GM19328 (cell line): ENCODE data around the gene SMTN.
"Not testable (repeated sequence)": the region's sequence is repeated elsewhere in the genome, so short reads cannot be mapped to it uniquely, and the experiment has no call there.

ENCODE experiments used
- ATAC-seq: cut with Tn5 transposase; IDR thresholded peaks from one replicate; pipeline ENCODE4 v1.9.1; 2021; ENCODE audit warnings: mild to moderate bottlenecking, moderate library complexity; ENCODE audit not compliant: unreplicated experiment

SMTN gene

DNA sequence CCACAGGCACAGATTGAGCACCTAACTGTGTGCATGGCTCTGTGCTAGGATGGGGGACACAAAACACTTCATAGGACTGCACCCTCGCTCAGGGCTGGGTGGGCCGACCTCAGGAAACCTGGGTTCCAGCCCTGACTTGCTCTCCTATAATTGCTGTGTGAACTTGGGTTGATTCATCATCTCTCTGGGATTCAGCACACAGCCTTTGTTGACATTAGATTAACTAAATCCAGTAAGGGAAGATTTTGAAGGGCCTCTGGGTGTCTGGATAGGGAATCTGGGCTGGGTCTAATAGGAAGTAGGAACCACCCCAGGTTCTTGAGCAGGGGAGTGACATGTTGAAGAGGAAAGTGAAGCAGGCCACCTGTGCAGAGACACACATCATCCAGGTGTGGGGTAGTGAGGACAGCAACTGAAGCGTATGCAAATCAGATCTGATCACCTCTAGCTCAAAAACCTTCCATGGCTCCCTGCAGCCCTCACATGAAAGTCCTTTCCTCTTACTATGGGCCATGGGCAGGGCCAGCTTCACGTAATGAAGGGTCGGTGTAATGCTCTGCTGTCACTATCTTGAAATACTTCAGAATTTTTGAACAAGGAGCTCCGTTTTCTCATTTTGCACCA lies 11.3 kb upstream of the SMTN start:
- ATAC-seq = not testable (repeated sequence)

DNA sequence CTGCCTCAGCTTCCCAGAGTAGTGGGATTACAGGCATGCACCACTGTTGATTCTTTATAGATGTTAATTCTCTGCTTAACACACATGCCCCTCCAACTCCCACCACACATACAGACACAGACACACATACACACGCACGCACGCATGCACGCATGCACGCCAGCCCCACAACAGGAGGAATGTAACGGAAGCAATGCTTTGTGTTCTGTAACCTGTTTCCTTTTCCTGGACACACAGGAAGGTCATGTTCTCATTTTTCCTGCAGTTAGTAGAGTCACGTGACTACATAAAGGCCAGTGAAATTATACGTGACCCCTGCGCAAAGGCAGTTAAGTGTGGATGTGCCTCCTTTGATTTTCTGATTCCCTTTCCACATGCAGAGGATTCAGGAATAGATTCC lies 8.0 kb upstream of the SMTN start:
- ATAC-seq = not testable (repeated sequence)

DNA sequence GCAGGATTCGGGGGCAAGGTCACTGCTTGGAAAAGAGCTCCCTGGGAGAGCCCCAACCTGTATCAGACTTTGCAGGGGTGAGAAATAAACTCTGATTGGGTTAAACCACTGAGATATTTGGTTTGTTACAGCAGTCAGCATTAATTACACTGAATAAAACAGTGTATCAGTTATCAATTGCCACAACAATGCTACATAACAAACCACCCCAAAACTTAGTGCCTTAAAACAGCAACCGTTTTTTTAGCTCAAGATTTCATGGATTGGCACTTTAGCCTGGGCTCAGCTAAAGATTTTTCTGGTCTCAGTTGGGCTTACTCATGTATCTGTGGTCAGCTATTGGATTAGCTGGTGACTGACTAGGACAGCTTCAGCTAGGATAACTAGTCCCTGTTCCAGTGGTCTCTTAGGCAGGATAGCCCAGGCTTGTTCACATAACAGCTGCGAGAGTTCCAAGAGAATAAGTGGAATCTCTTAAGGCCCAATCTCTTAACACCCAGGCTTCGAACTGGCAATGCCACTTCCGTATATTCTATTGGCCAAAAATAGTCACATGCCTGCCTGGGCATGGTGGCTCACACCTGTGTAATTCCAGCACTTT lies 7.5 kb upstream of the SMTN start:
- ATAC-seq = not testable (repeated sequence)

DNA sequence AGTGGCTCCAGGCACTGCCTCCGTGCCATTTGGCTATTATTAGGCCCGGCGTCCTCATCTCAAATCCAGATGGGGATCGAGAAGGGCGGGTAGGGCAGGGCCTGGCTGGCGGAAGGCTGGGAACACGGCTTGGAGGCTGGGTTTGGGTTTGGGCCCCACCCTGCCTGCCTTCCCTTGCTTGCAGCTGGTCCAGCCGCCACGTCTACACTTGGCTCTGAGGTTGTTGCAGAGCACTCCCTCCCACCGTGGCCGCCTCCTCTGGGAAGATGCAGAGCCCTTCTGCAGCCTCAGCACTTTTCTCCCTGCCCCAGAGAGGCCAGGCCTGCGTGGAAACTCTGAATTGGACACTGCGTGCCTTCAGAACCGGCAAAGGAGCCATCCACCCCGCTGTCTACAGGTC lies 5.2 kb upstream of the SMTN start:
- no peak for ATAC-seq

DNA sequence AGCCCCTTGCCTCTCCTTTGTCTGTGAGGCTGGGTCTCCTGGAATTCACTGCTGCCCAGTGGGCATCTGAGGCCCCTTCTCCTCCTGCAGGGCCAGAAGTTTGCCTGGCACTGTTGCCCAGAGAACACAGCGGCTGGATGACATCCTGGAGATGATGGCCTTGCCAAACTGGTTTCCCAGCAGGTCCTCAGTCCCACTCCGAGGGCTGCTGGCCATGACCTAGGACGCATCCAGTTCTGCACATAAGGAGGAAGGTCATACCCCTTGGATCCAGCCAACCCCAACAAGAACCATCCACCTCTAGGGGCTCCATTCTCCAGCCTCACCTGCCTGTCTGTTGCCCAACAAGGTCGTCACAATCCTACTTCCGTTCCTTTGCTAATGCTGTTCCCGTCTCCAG lies 3.4 kb upstream of the SMTN start:
- no peak for ATAC-seq

DNA sequence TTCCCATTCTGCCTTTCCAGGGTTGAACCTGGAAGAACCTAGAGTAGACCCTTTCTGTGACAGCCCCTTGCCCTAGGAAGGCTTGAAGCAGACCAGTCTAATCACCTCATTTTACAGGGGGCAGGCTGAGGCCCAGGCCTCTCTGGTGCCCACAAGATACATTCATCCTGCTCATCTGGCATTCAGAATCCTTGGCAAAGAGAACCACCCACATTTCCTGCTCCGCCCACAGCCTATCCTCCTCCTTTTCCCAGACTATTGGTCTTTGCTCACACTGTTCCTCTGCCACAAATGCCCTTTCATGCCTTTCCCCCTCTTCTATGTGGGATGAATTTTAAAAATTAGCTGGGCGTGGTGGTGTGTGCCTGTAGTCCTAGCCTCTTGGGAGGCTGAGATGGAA lies 2.7 kb upstream of the SMTN start:
- ATAC-seq = not testable (repeated sequence)

DNA sequence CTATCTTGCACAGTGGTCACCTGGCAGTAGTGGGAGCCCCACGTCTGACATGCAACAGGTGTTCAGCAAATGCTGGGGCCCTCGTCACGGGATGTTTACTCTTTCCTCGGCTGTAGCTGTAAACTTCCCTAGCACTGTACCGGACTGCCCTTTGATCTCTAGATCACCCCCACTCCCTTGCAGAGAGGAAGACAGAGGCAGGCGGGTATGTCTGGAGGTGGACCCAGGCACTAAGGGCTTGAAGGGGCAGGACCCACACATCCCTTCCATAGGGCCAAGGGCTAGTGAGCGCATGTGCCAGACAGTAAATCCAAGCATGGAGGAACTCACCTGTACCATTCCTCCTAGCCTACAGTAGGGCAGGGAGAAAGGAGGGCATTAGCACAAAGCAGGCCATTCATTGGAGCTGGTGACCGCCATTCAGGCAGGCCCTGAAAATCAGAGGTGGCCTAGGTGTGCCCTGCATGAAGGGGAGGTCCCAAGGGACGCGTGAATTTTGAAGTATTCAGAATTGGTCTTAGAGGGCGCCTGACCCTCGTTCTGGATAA lies 1.9 kb upstream of the SMTN start:
- no peak for ATAC-seq

DNA sequence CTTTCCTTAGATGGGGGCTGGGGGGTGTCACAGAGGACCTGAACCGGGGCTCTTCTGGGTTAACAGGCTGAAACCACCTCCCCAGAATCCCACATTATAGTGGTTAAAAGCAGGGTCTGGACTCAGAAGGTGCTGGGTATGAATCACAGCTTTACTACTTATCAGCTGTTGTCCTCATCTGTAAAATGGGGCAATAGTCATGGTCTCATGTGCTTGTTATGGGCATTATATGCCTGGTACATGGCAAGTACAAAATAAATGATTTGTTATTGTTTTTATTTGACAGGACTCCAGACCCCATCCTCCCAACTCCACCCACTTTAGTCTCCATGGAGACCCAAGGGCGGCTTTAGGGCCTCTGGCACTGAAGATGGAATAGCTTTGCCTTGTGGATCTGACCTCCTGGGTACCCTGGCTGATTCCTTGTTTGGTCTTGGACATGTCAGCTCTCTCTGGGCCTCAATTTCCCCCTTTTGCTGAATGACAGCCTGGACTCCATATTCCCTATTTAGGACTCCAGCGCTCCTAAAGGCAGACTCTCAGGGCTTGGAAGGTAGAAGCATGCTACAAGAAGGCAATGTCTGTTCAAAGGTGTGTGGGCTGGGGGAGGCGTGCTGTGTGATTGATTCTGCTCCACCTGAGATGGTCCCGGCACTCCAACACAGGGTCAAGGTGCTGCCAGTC lies 812 bp upstream of the SMTN start:
- ATAC-seq = no peak

DNA sequence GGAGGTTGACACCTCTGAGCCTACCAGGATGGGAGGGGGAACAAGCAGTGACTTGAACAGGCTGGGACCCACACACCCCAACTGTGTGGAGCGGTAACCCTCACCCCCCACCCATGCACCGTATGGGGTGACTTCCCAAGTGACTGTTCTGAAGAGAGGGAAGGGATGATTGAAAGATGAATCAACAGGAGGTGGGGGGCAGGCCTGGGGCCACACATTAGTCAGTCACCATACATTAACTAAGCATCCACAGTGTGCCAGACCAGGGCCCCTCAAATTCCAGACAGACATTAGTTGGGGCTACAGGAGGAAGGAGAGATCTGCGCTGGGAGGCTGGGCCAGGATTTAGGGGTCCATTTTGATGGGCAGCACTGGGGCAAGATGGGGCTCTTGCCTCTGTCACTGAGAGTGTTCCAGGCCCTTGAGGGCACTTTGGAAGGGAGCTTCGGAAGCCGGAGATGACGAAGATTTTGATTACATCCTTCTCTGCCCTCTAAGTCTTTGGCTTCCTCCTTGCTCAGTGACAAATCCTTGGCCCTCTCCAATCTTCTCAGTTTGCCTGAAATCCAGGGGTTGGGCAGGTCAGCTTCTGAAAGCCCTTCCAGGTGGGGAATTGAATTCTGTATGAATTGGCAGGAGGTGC lies 966 bp downstream of the SMTN start:
- no peak for ATAC-seq

DNA sequence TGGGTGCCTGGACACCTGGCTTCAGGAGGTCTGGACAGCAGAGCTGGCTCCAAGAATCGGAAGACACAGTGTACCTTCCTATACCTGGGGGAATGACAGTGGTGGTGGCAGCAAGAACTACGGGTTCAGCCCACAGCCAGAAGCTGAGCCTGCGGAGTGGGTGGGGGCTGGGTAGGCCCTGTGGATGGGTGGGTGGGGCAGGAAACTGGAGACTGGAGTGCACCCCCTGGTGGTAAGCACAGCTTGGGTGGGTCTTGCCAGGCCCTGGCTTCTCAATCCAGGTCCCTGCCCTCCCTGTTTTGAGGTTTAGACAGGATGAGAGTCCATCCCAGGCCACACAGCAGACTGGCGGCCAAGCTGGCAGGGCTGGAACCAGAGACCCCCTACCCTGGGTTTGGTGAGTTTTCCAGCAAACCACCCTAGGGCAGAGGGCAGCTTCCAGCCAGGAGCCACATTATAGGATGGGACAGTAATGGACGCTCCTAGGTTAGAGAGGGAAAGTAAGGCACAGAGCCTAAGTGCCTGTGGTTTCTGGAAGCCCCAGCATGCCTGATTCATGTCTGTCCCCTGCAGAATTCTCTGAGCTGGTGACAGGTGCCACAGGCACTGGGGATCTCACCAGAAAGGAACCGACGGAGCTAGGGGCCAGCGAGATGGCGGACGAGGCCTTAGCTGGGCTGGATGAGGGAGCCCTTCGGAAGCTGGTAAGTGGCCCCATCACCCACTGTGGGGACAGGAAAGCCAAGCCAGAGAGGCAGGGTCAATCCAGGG lies 1.7 kb downstream of the SMTN start:
- ATAC-seq = no peak

DNA sequence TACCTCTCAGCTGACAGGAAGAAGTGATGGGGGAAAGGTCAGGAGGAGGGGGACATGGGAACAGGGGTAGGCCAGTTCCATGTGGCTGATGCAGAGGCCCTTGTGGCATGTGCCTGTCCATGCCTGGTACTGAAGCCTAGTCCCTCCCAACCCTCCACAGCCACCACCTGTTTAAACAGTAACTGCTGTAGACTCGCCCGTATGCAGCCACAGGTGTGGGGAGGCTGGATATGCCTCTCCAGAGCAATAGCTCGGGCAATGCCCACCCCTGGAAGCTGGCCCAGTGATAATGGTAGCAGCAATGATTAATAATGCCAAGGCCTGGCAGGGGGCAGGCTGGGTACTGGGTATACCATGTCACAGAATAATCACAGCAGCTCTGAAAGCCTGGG lies 2.3 kb downstream of the SMTN start:
- ATAC-seq = no peak

DNA sequence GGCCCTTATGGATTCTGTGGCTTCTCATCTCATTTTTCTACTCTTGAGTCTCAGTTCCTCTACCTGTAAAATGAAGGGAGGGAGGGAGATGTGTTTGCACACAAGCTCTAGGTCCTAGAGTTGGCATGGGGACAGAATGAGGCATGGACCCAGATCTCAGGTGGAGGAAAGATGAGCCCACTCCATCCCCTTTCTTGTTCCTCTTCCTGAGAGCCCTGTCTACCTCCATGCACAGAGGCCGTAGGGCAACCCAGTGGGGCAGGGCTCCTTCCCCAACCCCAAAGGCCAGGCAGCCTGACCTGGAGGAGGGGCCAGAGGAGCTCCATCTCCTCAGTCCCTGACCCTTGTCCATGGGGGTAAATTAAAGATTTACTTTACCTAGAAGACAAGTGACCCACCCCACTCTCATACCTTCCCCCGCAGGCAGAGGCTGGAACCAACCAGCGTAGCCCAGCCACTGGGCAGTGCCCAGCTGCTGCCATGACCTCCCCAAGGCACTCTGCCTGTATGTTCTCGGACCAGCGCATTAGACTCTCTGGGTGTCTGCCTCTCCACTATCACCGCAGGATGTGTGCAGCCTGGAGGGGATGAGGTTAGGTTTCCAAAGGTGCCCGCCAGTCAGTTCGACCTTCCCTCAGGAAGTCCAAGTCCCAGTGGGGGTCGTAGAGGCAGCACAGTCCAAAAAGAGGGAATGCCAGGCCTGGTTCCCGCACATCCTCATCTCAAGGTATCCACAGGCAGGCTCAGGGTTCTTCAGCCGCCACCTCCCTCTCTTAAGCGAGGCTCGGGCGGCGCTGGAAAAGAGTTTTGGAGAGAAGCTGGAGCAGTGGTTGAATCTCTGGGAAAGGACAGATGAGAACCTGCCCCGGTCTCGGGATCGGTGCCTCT lies 3.0 kb downstream of the SMTN start:
- no peak for ATAC-seq

DNA sequence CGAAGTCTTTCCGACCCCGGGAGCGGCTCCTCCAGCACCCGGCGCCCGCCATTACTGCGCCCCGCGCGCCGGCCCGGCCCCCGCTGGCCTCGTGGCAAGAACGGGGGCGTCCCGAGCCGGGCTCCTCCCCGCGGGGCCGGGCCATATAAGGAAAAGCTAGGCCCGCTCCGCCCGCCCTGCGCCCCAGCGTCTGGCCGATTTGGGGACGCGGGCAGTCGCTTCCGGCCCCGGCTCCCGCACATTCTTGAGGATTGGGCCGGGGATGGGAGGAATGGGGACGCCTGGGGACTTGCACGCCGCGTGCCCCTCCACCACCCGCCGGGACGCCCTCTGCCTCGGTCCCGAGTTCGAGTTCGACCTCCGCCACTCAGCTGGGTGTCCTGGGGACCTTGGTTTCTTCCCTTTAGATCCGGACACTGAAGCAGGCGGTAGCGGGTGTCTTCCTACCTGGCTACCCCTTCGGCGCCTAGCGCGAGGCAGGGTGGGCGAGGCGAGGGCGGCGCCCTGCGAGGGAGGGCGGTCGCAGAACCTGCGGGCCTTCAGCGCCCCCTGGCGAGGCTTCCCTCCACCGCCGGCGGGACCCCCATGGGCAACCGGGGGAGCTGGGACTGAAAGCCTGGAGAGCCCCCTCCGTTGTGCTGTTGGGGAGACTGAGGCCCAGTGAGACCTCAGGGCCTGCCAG lies 3.8 kb downstream of the SMTN start:
- peak; percentile 58 for ATAC-seq

DNA sequence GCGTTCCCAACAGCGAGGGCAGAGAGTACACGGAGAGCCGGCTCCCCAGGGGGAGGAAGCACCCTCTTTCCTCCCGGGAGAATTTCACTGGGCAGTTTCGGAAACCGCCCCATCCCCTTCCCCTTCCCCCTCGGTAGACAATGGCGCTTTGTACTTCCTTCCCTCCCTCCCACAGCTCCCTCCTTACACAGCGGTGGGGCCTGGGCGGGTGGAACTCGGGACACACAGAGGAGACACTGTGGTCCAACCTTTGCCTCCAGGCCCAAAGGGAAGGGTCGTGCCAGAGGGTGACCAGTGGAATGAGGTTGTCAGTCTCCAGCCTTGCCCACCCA lies 4.3 kb downstream of the SMTN start:
- no peak for ATAC-seq

DNA sequence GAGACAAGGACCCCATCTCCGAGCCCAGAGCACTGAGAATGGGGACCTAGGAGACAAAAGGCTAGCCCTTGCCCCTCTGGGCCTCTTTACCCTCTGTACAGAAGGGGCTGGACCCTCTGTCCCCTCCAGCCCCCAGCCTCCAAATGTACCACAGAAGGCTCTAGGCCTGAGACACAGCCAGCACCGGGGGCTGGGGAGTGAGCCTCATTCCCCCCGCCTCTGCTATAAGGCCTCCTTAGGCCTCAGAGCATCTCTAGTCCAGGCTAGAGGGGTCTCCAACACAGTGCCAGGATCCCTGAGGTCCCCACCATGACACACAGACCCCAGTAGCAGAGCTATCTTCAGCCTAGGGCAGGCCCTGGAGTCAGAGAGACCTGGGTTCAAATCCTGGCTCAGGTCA lies 4.8 kb downstream of the SMTN start:
- ATAC-seq = no peak

DNA sequence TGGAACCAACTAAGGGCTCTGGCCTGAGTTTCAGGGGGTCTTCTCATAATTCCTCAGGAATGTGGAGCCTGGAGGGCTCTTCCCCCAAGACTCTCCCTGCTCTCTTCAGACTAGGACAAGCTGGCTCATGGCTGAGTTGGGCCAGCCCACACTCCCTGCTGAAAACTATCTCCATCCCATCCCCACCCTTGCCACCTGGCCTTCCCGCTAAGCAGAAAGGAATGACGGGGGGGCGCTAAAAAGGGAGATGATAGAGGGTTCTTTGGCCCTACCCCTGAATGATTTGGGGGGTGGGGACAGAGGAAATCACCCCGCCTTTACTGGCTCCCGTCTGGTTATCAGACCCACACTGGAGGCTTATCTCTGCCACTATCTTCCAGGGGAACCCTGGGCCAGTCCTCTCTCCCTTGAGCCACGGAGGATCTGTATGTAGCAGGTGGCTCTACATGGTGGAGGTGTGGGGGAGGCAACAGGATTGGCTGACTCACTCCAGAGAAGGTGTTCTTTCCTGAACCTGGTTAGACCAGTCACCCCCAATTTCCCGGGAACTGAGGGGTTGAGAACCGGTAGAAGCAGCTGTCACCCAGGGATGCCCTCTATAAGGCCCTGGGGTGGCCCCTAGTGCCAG lies 5.7 kb downstream of the SMTN start:
- no peak for ATAC-seq

DNA sequence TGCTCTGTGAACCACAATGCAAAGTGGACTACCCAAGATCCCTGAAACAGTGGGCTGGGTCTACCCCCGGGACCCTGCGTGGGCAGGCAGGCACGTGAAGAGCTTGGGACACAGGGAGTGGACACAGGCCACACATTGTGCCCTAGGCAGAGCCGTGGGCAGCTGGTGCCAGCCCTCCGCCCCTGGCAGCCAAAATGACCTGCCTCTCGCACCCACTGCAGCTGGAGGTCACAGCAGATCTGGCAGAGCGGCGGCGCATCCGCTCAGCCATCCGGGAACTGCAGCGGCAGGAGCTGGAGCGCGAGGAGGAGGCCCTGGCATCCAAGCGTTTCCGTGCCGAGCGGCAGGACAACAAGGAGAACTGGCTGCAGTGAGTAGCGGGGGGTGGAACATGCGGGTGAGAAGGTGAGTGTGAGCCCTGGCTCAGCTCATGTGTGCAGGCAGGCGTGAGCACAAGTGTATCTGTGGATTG lies 6.7 kb downstream of the SMTN start:
- ATAC-seq = no peak

DNA sequence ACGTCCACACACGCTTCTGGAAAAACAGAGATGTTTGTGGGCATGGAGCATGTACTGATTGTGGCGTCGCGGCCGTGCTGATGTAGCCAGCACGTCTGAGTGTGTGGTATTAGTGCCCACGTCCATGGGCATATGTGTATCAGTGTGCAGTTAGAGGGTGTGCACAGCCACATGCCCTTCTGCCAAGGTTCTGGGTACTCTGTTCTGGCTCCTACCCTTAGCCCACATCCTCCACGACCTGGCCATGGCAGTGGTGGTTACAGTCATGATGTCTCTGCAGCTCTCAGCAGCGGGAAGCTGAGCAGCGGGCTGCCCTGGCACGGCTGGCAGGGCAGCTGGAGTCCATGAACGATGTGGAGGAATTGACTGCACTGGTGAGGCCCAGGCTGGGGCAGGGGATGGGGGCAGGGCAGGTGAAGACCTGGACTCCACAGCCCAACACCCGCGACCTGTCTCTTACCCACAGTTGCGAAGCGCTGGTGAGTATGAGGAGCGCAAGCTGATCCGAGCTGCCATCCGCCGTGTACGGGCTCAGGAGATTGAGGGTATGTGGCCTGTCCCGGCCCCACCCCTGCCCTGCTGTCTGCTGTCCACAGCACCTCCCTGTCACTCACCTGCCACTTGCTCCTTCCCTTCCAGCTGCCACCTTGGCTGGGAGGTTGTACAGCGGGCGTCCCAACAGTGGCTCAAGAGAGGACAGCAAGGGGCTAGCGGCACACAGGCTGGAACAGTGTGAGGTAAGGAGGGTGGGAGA lies 7.3 kb downstream of the SMTN start:
- ATAC-seq = no peak
